B cell (primary cell): ENCODE measurements around the gene SRGAP1.

ENCODE experiments used
- EZH2 ChIP-seq: IDR thresholded peaks from 2 replicates; pipeline ENCODE4 v1.6.1; 2012; ENCODE audit warnings: borderline replicate concordance, low read depth, mild to moderate bottlenecking, moderate library complexity, low read length; ENCODE audit not compliant: insufficient read depth, poor library complexity, severe bottlenecking
- TF ChIP-seq, protein P1 (sequence below): fragments of 200-600 bp; IDR thresholded peaks from one replicate; pipeline ENCODE4 v1.8.0; 2022; ENCODE audit warnings: antibody characterized with exemption, mild to moderate bottlenecking

DNA sequence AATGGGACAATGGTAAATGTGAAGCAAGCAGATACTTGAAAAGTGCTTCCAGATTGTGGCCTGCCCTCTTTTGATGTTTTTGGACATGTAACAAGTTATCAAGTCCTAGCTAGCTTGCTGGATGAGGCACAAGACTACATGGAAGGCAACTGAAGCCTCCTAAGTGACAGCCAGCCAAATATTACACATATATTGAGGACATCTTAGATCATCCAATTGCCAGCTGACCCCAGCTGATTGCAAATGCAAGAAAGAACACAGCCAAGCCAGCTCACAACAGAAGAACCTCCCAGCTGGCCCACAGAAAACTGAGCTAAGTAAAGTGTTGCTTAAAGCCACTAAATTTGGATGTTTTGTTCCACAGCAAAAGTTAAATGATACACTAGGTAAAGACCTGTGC, 156.9 kb downstream of the SRGAP1 start:
- TF ChIP-seq, protein P1, sequence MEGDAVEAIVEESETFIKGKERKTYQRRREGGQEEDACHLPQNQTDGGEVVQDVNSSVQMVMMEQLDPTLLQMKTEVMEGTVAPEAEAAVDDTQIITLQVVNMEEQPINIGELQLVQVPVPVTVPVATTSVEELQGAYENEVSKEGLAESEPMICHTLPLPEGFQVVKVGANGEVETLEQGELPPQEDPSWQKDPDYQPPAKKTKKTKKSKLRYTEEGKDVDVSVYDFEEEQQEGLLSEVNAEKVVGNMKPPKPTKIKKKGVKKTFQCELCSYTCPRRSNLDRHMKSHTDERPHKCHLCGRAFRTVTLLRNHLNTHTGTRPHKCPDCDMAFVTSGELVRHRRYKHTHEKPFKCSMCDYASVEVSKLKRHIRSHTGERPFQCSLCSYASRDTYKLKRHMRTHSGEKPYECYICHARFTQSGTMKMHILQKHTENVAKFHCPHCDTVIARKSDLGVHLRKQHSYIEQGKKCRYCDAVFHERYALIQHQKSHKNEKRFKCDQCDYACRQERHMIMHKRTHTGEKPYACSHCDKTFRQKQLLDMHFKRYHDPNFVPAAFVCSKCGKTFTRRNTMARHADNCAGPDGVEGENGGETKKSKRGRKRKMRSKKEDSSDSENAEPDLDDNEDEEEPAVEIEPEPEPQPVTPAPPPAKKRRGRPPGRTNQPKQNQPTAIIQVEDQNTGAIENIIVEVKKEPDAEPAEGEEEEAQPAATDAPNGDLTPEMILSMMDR = no peak
- no peak for TF ChIP-seq EZH2
